Upper lobe of left lung (tissue), 6 donors: Measurements from ENCODE around the gene PYROXD2. TPM values are rescaled to one million over a fixed set of nuclear protein-coding genes. Genes with fewer than 3 reads are reported as not detected.

Experiments used
- ATAC-seq, 2 donors: fragments of 200-7000 bp; cut with Tn5 transposase; one replicate each; pipeline ENCODE4 v1.9.1; 2022; ENCODE audit warnings: mild to moderate bottlenecking in 2 of 2, moderate library complexity in 2 of 2; ENCODE audit not compliant: low FRiP score in 2 of 2
- DNase-seq, 2 donors: peaks; one replicate each; pipeline ENCODE4 v3.0.0-alpha.2; 2019 to 2020
- H3K27ac ChIP-seq, 4 donors: fragments of 200-600 bp; sonication (generic); one replicate each; pipeline ENCODE4 v1.5.1; 2016 to 2019
- H3K27me3 ChIP-seq, 4 donors: fragments of 200-600 bp; sonication (generic); one replicate each; pipeline ENCODE4 v1.5.1; 2017 to 2019
- H3K36me3 ChIP-seq, 4 donors: fragments of 200-600 bp; sonication (generic); one replicate each; pipeline ENCODE4 v1.5.1; 2016 to 2019
- H3K4me1 ChIP-seq, 4 donors: fragments of 200-600 bp; sonication (generic); one replicate each; pipeline ENCODE4 v1.5.1; 2018 to 2019
- H3K4me3 ChIP-seq, 4 donors: fragments of 200-600 bp; sonication (generic); one replicate each; pipeline ENCODE4 v1.5.1; 2017 to 2019; ENCODE audit warnings: mild to moderate bottlenecking in 2 of 4, moderate library complexity in 1 of 4
- H3K9me3 ChIP-seq, 4 donors: fragments of 200-600 bp; sonication (generic); one replicate each; pipeline ENCODE4 v1.5.1; 2018 to 2019
- EP300 ChIP-seq, 4 donors: sonication (generic); formaldehyde crosslinking; IDR thresholded peaks; one replicate each; pipeline ENCODE4 v1.5.1; 2017; ENCODE audit warnings: antibody characterized with exemption in 4 of 4, control low read depth in 2 of 4
- POLR2A ChIP-seq, 4 donors: fragments of 450-650 bp; IDR thresholded peaks; one replicate each; pipeline ENCODE4 v1.5.1; 2016 to 2017; ENCODE audit warnings: antibody characterized with exemption in 4 of 4, mild to moderate bottlenecking in 2 of 4
- POLR2AphosphoS5 ChIP-seq, 2 donors: sonication (generic); formaldehyde crosslinking; IDR thresholded peaks; one replicate each; pipeline ENCODE4 v1.5.1; 2017; ENCODE audit warnings: antibody characterized with exemption in 2 of 2
- WGBS, 2 donors: methylation state at CpG; one replicate each; pipeline ENCODE4 v1.1.5; 2017 to 2018; 5-methylcytosine and 5-hydroxymethylcytosine counted together
- total RNA-seq, 6 donors: library from RNA; depleted of rRNA in 4 of 6; stranded (reverse); fragments of >200 nt in 4 of 6; gene quantifications; one replicate each; pipeline versions ENCODE4 v1.1.0 to v1.2.1, GENCODE V29; 2016 to 2021
- TF ChIP-seq, protein P1 (sequence below), 6 experiments: fragments of 450-650 bp in 4 of 6; fragments of 200-600 bp in 2 of 6; sonication (generic) in 2 of 6; IDR thresholded peaks; one replicate each; pipeline ENCODE4 v1.5.1; 2016 to 2019; ENCODE audit warnings: antibody characterized with exemption in 6 of 6
- donor health status: DM: no; HTN: no; CAD: no; lungs with moderate emphysema.
- donor health status: DM: no; HTN: yes; CAD: no; lungs with severe emphysema.

PYROXD2 gene
- total RNA-seq, 6 donors from 2014 or later: 6.5 to 29.3 (median 9.3) TPM

DNA sequence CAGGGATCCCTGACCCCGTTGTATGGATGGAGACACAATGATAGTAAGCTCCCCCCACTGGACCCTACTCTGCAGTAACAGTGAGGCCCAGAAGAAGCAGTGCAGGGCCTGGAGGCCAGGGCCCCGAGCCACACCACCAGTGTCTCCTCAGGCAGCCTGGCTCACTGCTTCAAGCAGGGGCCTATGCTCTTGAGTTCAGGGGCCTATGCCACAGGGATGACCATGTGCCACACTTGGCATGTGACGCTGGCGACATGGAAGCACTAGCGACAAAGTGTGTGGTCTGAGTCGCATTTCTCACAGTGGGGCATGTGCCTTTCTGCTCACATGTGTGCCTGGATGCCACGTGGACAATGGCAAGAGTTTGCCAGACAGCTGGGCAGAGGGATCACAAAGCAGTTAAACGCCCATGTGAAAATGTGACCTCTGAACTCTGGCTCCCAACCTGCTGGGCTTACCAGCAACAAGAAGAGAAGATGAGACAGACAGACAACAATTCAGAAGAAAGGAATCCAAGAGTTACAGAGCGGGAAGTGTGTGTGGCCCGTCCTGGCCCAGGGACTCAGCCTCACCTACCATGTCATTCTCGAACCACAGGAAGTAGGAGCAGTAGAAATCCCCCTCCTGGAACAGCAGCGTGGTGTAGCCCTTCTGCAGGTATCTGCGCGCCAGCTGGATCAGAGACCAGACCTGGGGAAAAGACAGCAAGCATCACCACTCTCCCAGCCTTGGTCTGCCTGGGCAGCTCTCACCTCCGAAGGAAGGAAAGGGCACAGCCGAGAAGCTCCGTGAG is 4.7 kb upstream of the PYROXD2 start:
- Histone ChIP-seq H3K27ac (no peak overlapping the region), H3K27me3 (no peaks in the 10 kb centered on the region), H3K9me3 (no peaks in the 10 kb centered on the region), H3K4me3 (no peak overlapping the region), H3K36me3 (peaks cover 12 to 74% (median 60%) of the 10 kb centered on the region in 4 donors), H3K4me1 (peaks cover 8 to 13% (median 8%) of the 10 kb centered on the region in 4 donors)
- 91 to 94% methylated on average over 8 to 17 of the region's 17 CpGs for WGBS, 2 donors
- DNase-seq (peak in 1 of 2 donors; percentile 18), ATAC-seq (no peak)
- no peak for TF ChIP-seq EP300 (IDR thresholded peaks at IDR 0.05)
- TF ChIP-seq, protein P1, sequence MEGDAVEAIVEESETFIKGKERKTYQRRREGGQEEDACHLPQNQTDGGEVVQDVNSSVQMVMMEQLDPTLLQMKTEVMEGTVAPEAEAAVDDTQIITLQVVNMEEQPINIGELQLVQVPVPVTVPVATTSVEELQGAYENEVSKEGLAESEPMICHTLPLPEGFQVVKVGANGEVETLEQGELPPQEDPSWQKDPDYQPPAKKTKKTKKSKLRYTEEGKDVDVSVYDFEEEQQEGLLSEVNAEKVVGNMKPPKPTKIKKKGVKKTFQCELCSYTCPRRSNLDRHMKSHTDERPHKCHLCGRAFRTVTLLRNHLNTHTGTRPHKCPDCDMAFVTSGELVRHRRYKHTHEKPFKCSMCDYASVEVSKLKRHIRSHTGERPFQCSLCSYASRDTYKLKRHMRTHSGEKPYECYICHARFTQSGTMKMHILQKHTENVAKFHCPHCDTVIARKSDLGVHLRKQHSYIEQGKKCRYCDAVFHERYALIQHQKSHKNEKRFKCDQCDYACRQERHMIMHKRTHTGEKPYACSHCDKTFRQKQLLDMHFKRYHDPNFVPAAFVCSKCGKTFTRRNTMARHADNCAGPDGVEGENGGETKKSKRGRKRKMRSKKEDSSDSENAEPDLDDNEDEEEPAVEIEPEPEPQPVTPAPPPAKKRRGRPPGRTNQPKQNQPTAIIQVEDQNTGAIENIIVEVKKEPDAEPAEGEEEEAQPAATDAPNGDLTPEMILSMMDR (IDR thresholded peaks at IDR 0.05): no peak
- TF ChIP-seq POLR2A (IDR thresholded peaks at IDR 0.05): no peak
- TF ChIP-seq POLR2AphosphoS5 (IDR thresholded peaks at IDR 0.05): no peak

DNA sequence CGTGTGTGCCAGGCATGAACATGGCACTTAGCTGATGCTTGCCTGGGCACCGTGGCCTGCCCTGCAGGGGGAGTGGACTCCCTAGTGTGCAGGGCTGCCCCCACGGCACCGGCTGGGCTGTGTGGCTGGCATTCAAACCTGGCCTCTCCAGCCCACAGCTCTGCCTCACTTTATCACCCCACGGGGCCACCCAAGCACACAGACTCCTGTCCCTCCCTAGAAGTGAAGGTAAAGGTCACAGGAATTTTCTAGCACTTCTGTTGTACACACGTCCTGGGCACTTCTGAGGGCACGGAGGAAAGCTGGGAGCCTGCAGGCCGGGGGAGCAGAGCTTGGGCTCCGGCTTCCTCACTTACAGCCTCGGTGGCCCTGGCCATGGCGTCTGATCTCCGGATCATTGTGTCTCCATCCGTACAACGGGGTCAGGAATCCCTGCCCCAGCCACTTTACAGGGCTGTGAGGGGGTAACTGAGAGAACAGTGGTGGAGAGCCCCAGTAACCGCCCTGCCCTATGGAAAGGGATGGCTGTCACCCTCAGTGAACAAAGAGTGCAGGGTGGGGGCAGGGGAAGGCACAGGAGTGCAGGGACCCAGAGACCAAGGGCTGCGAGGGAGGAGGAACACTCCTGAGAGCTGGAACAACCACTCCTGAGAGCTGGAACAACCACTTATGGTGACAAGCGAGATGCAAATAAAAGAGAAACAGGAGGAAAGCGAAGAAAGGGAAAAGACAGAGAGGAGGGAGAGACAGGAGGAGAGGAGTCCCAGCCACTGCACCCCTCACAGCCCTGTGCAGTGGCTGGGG is 3.9 kb upstream of the PYROXD2 start:
- H3K36me3 ChIP-seq: peaks cover 12 to 66% (median 53%) of the 10 kb centered on the region in 4 donors
- TF ChIP-seq, protein P1 (IDR thresholded peaks at IDR 0.05): no peak
- TF ChIP-seq EP300 (IDR thresholded peaks at IDR 0.05) (no peak), POLR2A (IDR thresholded peaks at IDR 0.05) (no peak), POLR2AphosphoS5 (IDR thresholded peaks at IDR 0.05) (no peak)
- H3K4me1 ChIP-seq: peaks cover 15 to 21% (median 16%) of the 10 kb centered on the region in 4 donors
- H3K27me3 ChIP-seq: no peaks in the 10 kb centered on the region
- no peak overlapping the region for H3K4me3 ChIP-seq
- DNase-seq (peak in 1 of 2 donors; percentile 47), ATAC-seq (no peak)
- WGBS, 2 donors: 82 to 87% methylated on average over 9 to 18 of the region's 18 CpGs
- no peak overlapping the region for H3K27ac ChIP-seq
- H3K9me3 ChIP-seq: no peaks in the 10 kb centered on the region

DNA sequence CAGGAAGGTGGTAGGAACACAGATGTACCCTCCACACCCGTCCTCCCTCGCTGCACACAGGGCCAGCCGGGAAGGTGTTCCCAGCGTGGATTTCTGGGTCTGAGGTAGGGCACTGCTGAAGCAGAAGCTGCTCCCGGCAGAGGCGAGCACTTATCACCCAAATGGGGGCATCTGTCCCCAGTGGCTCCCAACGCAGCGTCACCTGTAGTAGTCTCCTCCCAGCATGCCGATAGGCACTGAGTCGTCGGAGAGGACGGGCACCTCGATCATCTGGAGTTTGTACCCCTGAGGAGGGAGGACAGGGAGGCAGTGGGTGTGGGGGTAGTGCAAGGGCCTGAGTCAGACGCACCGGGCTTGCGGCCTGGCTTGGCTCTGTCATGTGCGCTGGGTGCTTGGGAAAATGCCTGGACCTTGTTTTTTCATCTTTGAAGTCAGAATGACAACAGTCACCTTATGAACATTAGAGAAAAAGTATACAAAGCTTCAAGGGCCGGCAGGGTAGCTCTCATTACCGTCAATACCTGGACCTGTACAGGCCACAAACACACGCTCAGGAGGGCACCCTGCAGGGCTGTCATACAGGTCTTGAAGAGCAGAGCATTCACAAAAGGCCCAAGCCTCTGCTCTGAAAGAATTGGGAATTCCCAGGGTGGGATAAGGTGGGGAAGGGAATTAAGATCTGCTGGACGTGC is 3.1 kb upstream of the PYROXD2 start:
- Histone ChIP-seq H3K9me3 (no peaks in the 10 kb centered on the region), H3K4me3 (no peak overlapping the region), H3K27ac (no peak overlapping the region), H3K4me1 (peaks cover 16 to 22% (median 18%) of the 10 kb centered on the region in 4 donors), H3K27me3 (no peaks in the 10 kb centered on the region), H3K36me3 (peaks cover 12 to 58% (median 46%) of the 10 kb centered on the region in 4 donors)
- TF ChIP-seq POLR2A (IDR thresholded peaks at IDR 0.05) (no peak), EP300 (IDR thresholded peaks at IDR 0.05) (no peak), POLR2AphosphoS5 (IDR thresholded peaks at IDR 0.05) (no peak)
- TF ChIP-seq, protein P1 (IDR thresholded peaks at IDR 0.05): no peak
- ATAC-seq (no peak), DNase-seq (peak in 1 of 2 donors; percentile 18)
- 93% methylated on average over 14 to 21 of the region's 21 CpGs for WGBS, 2 donors

DNA sequence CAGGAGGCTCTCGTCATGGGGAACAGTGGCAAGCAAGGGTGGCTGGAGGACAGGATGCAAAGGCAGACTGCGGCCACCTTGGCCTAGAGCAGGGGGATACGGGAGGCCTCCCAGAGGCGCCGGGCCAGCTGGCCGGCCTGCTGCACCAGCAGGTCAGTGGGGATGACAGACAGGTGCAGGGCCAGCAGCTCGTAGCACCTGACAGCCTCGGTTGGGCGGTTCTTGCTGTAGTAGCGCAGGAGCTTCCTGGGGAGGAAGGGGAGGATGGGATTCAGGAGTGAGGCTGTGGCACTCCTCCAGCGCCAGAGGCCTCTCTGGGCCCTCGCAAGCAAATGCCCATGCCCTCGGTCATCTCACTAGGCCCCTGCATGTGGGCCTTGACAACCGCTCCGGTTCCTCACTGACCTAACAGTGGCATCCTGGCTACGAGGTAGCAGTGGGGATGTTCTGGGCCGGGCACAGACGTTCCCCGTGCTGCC is 2.5 kb upstream of the PYROXD2 start:
- Histone ChIP-seq H3K27ac (no peak overlapping the region), H3K36me3 (peaks cover 8 to 54% (median 41%) of the 10 kb centered on the region in 4 donors), H3K4me3 (no peak overlapping the region), H3K4me1 (peaks cover 16 to 22% (median 18%) of the 10 kb centered on the region in 4 donors), H3K9me3 (no peaks in the 10 kb centered on the region), H3K27me3 (no peaks in the 10 kb centered on the region)
- ATAC-seq (no peak), DNase-seq (peak; percentile 17 to 70)
- TF ChIP-seq POLR2A (IDR thresholded peaks at IDR 0.05) (no peak), EP300 (IDR thresholded peaks at IDR 0.05) (no peak), POLR2AphosphoS5 (IDR thresholded peaks at IDR 0.05) (no peak)
- TF ChIP-seq, protein P1 (IDR thresholded peaks at IDR 0.05): no peak
- WGBS, 2 donors: 97% methylated on average over 7 to 19 of the region's 19 CpGs
